GM18861 (cell line): Measurements from ENCODE around the gene COX17.

Source experiments
- ATAC-seq: cut with Tn5 transposase; IDR thresholded peaks from one replicate; pipeline ENCODE4 v1.9.1; 2021; ENCODE audit not compliant: unreplicated experiment

The COX17 gene

DNA sequence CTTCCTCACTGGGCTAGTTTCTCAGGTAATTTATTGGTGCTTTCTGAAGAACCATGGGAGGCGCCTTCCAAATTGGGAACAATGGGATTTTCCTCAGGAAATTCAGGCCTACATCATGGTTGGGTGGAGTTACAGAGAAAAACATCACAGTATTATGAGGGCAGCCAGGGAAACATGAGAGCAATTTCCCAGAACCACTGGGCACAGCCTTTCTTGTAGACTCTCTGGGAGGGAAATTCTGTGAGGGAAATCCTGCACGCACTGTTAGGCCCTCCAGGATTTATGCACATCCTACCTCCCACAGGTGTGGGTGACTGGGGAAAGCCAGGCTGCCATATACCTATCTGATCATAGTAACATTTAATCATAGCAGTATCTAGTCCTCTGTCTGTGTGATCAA, 30.0 kb downstream of the COX17 start:
- ATAC-seq = no peak

DNA sequence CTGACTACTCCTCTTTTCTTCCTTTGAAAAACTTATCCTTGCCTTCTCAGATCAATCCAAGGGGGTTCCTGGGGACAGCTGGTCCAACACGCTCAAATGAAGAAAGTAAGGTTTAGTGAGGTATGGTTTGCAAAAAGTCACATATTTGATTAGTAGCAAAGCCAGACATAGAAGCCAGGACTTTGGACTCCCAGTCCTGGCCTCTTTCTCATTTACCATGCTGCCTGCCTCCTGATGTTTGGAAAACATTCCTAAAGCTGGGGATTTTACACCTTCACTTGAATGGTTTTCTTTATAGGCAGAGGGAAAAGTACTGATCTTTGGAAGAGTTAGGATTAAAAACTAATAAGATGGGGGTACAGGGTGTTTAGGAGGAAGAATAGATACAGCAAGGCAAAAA, 31.4 kb downstream of the COX17 start:
- ATAC-seq = no peak

DNA sequence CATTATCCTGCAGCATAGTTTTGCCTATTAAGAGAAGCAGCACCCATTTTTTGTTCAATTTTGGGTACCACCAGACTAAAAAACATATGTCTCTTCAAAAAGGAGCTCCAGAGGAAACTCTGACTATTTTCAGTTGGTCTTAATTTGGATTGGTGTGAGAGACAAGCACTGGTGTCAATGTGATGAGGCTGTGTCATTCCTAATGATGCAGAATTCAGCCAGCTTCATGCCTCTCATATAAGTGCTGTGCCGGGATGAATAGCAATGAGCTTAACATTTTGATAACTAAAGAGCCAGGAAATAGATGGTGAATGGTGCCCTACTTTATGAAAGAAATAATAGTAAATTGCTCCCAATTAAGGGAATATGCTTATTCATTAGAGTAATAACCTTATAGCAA, 32.7 kb downstream of the COX17 start:
- no peak for ATAC-seq

DNA sequence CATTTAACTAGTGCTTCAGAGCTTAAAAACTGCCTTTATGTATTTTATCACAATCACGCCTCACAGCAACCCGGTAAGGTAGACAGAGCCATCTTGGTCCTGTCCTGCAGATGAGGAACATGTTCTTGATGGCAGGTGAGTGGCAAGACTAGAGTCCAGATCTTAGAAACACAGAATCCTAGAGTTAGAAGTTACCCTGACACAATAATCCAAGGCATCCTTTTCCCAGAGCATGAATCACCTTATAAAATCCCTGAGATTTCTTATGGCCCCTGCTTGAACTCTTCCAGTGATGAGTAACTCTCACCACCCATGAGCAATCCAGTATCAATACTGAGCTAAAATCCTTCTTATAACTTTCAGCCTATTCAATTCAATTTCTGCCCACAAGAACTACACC, 33.7 kb downstream of the COX17 start:
- ATAC-seq = no peak

DNA sequence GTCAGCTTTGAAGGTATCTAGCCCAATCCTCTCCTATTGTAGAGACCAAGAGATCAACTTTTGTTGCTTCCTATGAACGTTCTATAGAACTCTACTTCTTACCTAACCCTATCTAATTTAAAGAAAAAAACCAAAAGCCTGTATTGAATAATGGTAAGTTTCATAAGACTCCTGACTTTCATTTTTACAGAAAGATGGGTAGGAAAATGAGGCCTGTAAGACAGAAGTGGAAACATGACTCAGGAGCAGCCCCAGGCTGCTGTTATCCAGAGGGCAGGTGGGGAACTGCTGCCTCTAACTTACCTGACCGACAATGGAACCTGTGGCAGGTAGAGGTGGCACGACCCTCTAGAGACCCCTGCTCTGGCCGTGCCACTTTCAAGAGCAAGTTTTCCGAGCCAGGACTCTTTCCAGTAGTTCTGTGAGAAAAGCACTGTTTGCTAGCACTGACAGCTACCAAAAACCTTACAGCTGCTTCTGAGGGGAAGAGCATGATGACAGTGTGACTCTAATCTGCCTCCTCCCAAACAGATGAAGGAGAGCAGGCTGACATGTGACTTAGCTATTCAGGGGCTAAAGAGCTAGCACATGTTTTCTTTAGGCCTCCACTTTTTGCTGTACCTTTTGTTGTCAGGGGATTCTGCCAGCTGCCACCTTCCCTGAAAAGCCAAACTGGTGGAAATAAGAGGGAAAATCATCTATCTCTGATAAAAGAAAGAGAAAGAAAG, 34.3 kb downstream of the COX17 start:
- no peak for ATAC-seq

DNA sequence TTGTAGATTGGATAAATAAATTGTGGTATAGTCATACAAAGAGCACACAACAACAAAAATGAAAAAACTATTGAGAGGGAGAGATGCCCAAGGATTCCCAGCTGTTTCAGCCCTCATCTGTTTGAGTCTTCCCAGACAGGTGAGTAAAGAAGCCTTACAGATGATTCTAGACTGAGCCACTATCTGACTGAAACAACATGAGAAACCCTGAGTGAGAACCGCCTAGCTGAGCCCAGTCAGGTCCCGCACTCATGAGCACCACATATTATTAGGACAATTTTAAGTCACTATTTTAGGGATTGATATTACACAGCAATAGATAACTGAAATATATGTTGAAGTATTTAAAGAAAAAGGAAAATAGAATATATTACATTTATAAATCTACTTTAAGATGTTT, 35.8 kb downstream of the COX17 start:
- ATAC-seq = no peak

DNA sequence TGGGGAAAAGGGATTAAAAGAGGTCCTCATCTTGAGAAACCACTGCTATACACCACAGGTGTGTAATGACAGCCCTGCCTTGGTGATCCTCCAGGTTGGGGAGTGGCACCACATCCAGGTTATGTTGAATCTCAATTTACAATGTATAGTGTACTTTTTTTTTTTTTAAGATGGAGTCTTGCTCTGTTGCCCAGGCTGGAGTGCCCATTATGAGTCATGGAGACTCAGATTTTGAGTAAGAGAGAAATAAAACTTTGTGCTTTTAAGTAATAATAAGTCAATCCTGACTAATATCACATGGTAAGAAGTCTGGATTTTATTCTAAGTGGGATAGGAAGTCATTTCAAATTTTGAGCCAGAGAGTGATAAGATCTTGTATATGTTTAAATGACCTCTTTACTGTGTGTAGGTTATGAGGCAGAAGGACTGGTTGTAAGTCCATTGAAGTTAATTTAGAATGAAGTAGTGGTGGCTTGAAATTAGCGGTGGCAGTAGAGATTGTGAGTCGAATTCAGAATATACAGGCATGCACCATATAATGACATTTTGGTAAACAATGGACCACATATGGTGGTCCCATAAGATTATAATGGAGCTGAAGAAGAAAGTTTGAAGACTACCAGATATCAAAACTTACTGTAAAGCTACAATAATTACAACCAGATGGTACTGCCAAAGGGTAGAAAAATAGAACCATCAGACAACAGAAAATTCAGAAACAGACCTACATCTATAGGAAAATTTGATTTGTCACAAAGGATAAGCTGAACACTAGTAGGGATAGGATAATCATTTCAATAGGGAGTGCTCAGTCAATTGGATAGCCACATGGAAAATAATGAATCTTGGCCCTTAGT, 37.5 kb downstream of the COX17 start:
- ATAC-seq = no peak

DNA sequence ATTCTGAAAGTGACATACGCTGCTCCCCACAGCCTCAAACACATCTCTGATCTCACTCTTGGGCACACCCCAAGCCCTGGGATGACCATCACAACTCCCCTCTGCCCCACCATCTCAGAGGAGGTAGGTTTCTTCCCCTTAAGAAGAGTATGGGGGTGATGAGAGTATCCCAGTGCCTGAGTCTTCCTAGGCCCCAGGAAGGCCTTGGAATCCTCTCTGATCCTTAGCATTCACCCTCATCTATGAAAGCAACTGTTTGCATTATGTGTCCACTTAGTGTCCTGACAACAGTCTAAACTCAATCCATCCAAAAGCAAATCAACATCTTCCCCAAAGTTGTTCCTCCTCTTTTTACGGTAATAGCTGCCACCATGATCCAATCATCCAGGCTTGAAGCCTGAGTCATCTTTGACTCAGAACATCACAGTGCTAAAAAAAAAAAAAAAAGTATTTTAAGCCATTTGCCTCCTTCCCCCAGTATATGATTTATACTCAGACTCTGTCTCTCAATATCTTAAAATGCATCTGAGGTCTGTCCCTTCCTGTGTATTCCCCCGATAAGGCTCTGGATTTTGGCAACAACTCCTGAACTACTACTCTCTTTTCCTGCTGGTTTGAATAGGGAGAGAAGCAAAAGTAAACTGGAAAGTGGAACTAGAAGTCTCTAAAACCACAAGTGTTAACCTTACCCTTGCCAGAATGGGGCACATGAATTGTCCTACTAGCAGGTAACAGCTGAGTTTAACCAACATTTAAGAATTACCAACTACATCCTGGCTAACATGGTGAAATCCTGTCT, 39.3 kb downstream of the COX17 start:
- peak; percentile 31 for ATAC-seq

DNA sequence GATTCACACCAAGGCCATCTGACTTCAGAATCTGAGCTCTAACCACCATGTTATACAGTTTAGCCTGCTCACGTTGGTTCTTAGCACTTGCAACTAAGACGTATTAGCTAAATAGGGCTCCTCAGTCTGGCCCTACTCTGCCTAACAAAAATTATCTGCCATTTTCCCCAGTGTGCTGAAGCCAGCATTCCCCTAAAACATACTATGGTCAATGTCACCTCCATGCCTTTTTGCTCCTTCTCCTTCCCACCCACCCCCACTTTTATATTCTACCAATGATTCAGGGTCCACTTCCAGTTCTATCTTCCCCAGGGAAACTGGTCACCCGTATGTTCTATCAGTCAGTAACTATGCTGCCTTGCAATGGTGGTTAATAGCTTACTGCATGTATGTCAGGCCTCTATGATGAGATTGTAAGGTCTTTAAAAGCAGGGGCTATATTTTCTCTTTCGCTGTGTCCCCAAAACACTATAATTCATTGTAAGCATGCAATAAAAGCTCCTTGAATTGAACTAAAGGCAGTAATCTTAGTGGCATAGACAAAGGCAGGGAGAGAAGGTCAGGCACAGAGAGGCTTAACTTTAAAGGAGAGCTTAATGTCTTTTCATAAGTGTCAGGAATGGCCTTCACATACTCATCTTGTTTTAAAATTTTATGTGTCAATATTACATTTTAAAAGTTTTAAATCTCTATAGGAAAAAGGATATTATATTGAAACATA, 40.2 kb downstream of the COX17 start:
- ATAC-seq = no peak

DNA sequence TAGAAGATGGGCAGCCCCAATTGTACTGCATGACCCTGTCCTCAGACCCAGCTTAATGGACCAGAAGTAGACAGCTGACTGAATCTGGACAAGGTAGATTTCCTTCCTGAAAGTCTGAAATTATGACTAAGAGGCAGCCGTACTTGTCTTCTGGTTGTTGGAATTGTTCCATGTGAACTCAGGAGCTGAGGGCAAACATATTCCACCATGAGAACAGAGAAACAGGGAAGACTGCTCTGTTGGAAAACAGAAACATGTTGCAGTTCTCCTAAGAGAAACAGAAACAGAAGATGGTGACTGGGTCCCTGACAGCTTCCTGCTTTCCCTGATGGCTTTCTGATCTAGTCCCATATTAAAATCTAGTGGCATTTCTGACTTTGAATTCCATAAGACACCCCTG, 41.0 kb downstream of the COX17 start:
- ATAC-seq = no peak

DNA sequence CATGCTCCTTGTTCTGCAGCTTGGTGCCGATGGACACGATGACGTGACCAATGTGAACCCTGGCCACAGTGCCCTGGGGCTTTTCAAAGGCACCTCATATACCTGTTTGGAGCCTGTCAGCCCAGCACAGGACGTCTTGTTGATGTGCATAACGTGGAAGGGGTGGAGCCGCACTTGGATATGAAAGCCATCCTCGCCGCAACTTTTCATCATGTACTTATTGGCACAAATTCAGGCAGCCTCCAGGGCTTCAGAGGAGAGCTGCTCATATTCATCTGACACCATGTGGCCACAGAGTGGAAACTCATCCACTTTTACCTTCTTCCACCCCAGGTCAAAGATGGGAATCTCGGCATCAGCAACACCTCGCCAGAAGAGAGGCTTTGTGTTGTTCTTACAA, 41.5 kb downstream of the COX17 start:
- no peak for ATAC-seq

DNA sequence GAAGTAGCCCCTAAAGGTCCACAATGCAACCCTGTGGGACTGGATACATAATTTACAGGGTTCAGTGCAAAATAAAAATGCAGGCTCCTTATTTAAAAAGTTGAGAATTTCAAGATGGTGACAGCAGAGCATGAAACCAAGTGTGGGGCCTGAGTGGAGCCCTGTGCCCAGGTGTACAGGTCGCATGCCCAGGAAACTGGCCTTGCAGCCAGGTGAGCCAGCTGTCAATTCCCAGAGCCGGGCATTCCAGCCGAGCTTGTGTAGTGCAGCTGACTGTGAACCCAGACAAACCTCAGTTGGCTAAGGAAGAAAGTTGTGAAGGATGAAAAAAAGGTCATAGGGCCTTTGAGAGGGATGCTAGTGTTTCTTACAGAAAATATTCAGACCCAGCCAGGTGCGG, 44.4 kb downstream of the COX17 start:
- ATAC-seq = no peak

DNA sequence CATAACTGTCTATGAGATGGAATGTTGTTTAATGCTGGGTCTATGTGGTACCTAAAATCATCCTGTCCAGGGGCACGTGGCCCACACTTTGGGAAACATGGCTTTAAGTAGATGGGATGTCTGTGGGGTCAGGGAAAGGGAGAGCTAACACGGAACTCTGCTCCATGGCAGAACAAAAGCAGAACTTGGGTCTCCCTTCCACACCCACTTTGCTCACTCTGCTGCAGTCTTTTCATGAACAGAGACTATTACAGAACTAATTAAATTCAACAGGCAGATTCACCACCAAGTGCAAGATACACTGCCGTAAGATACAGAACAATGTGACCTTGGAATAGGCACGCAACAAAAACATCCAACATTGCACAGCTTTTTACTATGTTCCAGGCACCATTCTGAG, 45.0 kb downstream of the COX17 start:
- ATAC-seq = no peak

DNA sequence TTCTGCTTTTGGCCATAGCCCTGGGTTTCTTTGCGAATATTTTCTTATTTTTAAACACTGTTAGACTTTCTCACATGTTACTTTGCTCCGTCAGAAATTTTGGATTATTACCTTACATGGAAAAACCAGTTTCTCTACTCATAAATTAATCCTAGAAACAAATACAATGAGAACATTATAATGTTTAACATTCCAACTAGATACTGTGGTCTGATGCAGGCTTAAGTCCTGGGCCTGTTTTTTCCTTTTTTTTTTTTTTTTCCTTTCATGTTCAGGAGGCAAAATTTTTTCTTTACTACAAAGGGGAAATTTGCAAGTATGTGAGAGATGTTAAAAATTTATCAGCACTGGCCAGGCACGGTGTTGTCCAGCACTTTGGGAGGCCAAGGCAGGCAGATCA, 45.7 kb downstream of the COX17 start:
- ATAC-seq = no peak

DNA sequence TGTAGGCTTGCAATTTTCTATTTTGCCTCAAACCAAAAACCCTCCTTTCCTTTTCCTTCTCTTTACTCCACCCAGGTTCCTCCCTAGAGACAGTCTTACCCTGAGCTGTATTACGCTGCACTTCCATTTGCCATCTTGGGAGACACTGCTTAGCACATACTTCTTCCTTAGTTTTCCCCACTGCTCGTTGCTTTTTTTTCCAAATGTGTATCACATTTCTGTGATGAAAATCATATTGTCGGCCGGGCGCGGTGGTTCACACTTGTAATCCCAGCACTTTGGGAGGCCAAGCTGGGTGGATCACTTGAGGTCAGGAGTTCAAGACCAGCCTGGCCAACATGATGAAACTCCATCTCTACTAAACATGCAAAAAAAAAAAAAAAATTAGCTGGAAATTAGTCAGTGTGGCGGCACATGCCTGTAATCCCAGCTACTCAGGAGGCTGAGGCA, 46.3 kb downstream of the COX17 start:
- ATAC-seq = no peak

DNA sequence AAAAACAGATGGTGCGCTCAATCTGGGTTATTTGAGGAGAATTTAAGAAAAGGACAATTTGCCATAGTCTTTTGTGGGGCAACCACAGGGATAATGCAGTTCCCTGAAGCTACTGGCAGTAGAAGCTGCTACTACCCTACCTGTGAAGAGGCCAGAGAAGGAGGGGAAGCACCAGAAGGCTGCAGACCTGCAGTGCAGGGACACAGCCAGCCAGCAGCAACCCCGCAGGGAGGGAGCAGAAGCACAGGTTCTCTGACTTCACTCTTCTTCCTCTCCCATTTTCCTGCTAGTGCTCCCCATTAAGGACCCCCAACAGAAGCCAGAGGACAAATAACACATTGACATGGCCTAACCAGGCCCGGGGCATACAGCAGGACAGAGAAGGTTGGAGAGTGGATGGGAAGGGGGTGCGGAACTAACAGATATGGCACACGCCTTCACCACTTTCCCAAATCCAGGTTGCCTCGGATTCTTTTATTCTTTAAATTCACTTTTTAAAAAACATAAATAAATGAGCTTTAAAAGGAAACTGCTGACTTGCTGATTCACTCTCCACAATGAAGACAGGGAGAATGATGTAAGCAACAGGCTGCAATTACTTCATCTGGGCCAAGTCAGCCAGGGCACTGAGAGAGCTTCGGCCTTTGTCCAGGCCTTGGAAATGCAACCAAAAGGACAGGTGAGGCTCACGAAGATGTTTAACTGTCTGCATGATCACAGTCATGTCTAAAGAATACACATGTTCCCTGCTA, 46.9 kb downstream of the COX17 start:
- ATAC-seq = no peak

DNA sequence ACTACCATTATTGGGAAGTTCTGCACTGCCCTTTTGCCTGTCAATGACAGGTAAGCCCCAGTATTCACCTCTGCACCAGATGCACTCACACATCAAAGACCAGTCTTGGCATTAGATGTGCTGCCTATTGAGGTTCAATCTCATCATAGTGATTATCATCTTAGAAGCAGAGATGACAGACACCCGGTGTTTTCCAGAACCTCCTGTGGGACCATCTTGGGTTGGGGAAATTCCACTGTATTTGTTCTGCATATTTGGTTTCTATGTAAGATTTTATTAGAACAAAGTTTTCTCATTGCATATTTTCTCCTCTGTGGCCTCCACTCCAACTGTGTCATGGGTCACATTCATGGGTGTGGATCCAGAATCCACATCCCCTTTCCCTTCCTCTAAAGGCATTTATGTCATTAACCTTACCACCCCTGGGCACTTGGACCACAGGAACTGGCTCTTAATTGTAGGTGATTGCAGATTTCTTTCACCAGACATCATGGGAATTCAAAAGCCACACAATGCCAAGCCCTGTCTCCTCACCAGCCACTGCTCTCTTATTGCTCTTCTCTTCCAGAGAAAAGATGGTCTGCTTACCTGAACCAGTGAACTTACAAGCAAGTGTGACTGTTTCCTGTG, 48.3 kb downstream of the COX17 start:
- ATAC-seq = peak; percentile 25

DNA sequence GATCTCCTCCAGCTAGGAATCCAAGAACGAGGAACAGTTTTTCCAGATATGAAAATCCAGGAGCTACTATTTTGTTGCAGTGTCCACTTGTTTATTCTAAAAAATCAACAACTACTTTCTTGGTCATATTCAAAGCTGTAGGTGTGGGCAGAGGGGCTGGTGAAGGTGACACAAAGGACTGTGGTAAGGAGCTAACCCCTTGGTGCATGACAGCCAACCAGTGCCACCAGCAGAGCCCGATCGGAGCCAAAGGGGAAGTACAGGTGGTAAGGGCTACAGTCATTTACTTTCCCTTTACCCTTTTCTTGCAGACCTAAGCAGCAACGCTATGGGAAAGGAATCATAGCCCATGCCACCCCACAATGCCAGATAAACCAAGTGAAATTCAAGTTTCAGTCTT, 48.8 kb downstream of the COX17 start:
- ATAC-seq = peak; percentile 50

DNA sequence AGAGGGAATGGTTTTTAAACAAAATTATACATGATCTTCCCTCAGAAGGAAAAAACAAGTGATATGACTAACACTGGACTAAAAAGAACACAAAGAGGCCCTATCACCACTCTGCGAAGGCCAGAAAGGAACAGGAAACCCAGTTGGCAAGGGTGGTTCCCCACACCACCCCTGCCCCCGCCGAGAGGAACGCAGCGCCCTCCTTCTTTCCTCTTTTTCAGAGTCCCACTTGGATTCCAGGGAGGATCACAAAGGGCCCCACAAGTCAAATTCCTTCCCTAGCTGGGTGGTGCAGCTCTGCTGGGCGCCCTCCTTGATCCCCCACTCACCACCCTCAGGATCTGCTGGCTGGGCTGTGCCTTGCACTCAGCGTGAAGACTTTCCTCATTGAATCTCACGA, 49.7 kb downstream of the COX17 start:
- ATAC-seq = no peak

DNA sequence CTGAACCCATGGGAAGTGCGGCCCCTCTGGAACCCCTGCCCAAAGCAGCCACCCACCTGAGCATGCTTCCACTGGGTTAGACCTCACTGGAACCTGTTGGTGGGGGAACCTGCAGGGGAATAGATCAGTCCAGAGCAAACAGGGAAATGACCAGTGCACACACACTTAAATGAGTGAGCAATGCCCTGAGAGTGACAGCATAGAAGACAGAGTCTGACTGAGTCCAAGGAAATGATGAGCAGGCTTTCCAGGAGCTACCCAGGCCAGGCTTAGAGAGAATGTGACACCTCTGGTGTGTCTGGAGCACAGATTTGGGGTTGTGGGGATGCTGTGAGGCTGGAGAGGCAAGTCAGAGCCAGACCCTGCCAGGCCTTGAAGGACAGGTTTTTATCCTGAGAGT, 51.0 kb downstream of the COX17 start:
- no peak for ATAC-seq
